Naive thymus-derived CD4-positive, alpha-beta T cell (primary cell): ENCODE results near the gene ORMDL3. TPM values are rescaled to one million over a fixed set of nuclear protein-coding genes. Genes with fewer than 3 reads are reported as not detected.

Source experiments
- polyA plus RNA-seq, 2 donors: library from polyadenylated mRNA; unstranded; fragments of 300-500 nt; fragmentation: Illumina TruSeq; gene quantifications; one replicate each; pipeline ENCODE4 v1.2.3, GENCODE V29; 2021
- total RNA-seq, 6 experiments: library from RNA in 5 of 6; stranded (reverse) in 5 of 6; gene quantifications; 1 replicate in 5 of 6; 2 replicates in 1 of 6; pipeline ENCODE4 v1.2.3 and lab custom pipeline; 2021 to 2026

The ORMDL3 gene
- total and polyA plus RNA-seq, 7 experiments from 2014 or later, result 77.6 to 205 (median 113) TPM

Other genes starting within 250 kb of the ORMDL3 start
- 10 to 100 TPM; 26.3 to 39.9 (median 35.1) TPM for gene PGAP3, start 239.5 kb downstream of the ORMDL3 start, total RNA-seq
- gene PGAP3, start 239.5 kb downstream of the ORMDL3 start, polyA plus RNA-seq, result 10 to 100 TPM; 13.3 to 20.7 TPM
- gene ERBB2, start 227.5 kb downstream of the ORMDL3 start, total RNA-seq, result 10 to 100 TPM in 1 of 5 experiments, 1 to 10 TPM in 4; 3.6 to 10.5 (median 6.6) TPM
- gene ERBB2, start 227.5 kb downstream of the ORMDL3 start, polyA plus RNA-seq, result 1 to 10 TPM in 1 of 2 donors, under 1 TPM in 1; 0.39 to 2.4 TPM
- gene MIEN1, start 197.1 kb downstream of the ORMDL3 start, total RNA-seq, result 10 to 100 TPM; 28.7 to 40.1 (median 32.3) TPM
- 10 to 100 TPM; 73.5 to 74.3 TPM for gene MIEN1, start 197.1 kb downstream of the ORMDL3 start, polyA plus RNA-seq
- gene GRB7, start 189.7 kb downstream of the ORMDL3 start, total RNA-seq, result under 1 TPM in 1 of 5 experiments, not detected in 4; 0.99 TPM
- gene GRB7, start 189.7 kb downstream of the ORMDL3 start, polyA plus RNA-seq, result not detected
- 10 to 100 TPM; 26.1 to 77.8 (median 61.1) TPM for gene IKZF3, start 63.3 kb downstream of the ORMDL3 start, total RNA-seq
- 10 to 100 TPM in 1 of 2 donors, 1 to 10 TPM in 1; 9.7 to 31.4 TPM for gene IKZF3, start 63.3 kb downstream of the ORMDL3 start, polyA plus RNA-seq
- gene ZPBP2, start 59.4 kb downstream of the ORMDL3 start, total RNA-seq, result under 1 TPM in 3 of 5 experiments, not detected in 2; 0.17 to 0.84 (median 0.51) TPM
- under 1 TPM in 1 of 2 donors, not detected in 1; 0.11 TPM for gene ZPBP2, start 59.4 kb downstream of the ORMDL3 start, polyA plus RNA-seq
- 10 to 100 TPM; 25.6 to 92.4 (median 53.8) TPM for gene GSDMB, start 9.0 kb downstream of the ORMDL3 start, total RNA-seq
- 1 to 10 TPM; 1.7 to 2.1 TPM for gene GSDMB, start 9.0 kb downstream of the ORMDL3 start, polyA plus RNA-seq
- under 1 TPM in 1 of 5 experiments, not detected in 4; 0.27 TPM for gene LRRC3C, start 131 bp upstream of the ORMDL3 start, total RNA-seq
- gene LRRC3C, start 131 bp upstream of the ORMDL3 start, polyA plus RNA-seq, result not detected
- gene GSDMA, start 35.4 kb upstream of the ORMDL3 start, total RNA-seq, result 1 to 10 TPM in 1 of 5 experiments, under 1 TPM in 2, not detected in 2; 0.22 to 2.4 (median 0.75) TPM
- under 1 TPM; 0.61 to 0.69 TPM for gene GSDMA, start 35.4 kb upstream of the ORMDL3 start, polyA plus RNA-seq
- 100 to 1,000 TPM in 1 of 5 experiments, 10 to 100 TPM in 4; 55.7 to 111 (median 68.9) TPM for gene PSMD3, start 53.2 kb upstream of the ORMDL3 start, total RNA-seq
- gene PSMD3, start 53.2 kb upstream of the ORMDL3 start, polyA plus RNA-seq, result 10 to 100 TPM; 44.6 to 53.1 TPM
- not detected for gene CSF3, start 87.8 kb upstream of the ORMDL3 start, total RNA-seq
- gene CSF3, start 87.8 kb upstream of the ORMDL3 start, polyA plus RNA-seq, result not detected
- 100 to 1,000 TPM in 1 of 5 experiments, 10 to 100 TPM in 4; 82.9 to 103 (median 91.4) TPM for gene MED24, start 126.8 kb upstream of the ORMDL3 start, total RNA-seq
- 10 to 100 TPM; 46.7 to 62.7 TPM for gene MED24, start 126.8 kb upstream of the ORMDL3 start, polyA plus RNA-seq
- 10 to 100 TPM in 4 of 5 experiments, 1 to 10 TPM in 1; 3.2 to 55.9 (median 48.4) TPM for gene THRA, start 135.4 kb upstream of the ORMDL3 start, total RNA-seq
- 10 to 100 TPM; 17.7 to 26.2 TPM for gene THRA, start 135.4 kb upstream of the ORMDL3 start, polyA plus RNA-seq
- gene NR1D1, start 173.0 kb upstream of the ORMDL3 start, total RNA-seq, result 10 to 100 TPM in 4 of 5 experiments, 1 to 10 TPM in 1; 3.6 to 34.2 (median 17.3) TPM
- gene NR1D1, start 173.0 kb upstream of the ORMDL3 start, polyA plus RNA-seq, result 10 to 100 TPM in 1 of 2 donors, 1 to 10 TPM in 1; 4.7 to 11.2 TPM
- gene MSL1, start 194.4 kb upstream of the ORMDL3 start, total RNA-seq, result 100 to 1,000 TPM in 4 of 5 experiments, 10 to 100 TPM in 1; 97.0 to 145 (median 113) TPM
- gene MSL1, start 194.4 kb upstream of the ORMDL3 start, polyA plus RNA-seq, result 10 to 100 TPM in 1 of 2 donors, 1 to 10 TPM in 1; 8.0 to 11.3 TPM
- 100 to 1,000 TPM in 4 of 5 experiments, 10 to 100 TPM in 1; 93.4 to 160 (median 144) TPM for gene CASC3, start 212.9 kb upstream of the ORMDL3 start, total RNA-seq
- 10 to 100 TPM; 43.5 to 51.5 TPM for gene CASC3, start 212.9 kb upstream of the ORMDL3 start, polyA plus RNA-seq
- 10 to 100 TPM in 1 of 5 experiments, 1 to 10 TPM in 4; 5.0 to 10.7 (median 6.3) TPM for gene RAPGEFL1, start 249.9 kb upstream of the ORMDL3 start, total RNA-seq
- gene RAPGEFL1, start 249.9 kb upstream of the ORMDL3 start, polyA plus RNA-seq, result under 1 TPM; 0.24 to 0.47 TPM